Esophagus (tissue), 2 donors: ENCODE results near the gene LRRC8C. TPM values are rescaled to one million over a fixed set of nuclear protein-coding genes. Genes with fewer than 3 reads are reported as not detected.

Experiments used
- H3K27ac ChIP-seq, 2 donors: one replicate each; pipeline ENCODE4 v1.5.1; 2013; ENCODE audit warnings: low read depth in 2 of 2, mild to moderate bottlenecking in 2 of 2, inconsistent platforms in 1 of 2, low read length in 1 of 2, moderate library complexity in 1 of 2
- H3K27me3 ChIP-seq, 2 donors: one replicate each; pipeline ENCODE4 v1.6.1; 2013; ENCODE audit warnings: low read length in 2 of 2, control low read depth in 1 of 2, mild to moderate bottlenecking in 1 of 2; ENCODE audit not compliant: insufficient read depth in 2 of 2, control insufficient read depth in 1 of 2
- H3K36me3 ChIP-seq, 2 donors: one replicate each; pipeline ENCODE4 v1.6.1; 2013; ENCODE audit warnings: low read length in 1 of 2; ENCODE audit not compliant: control insufficient read depth in 2 of 2, insufficient read depth in 2 of 2
- H3K4me1 ChIP-seq, 2 donors: one replicate each; pipeline ENCODE4 v1.6.1; 2013; ENCODE audit warnings: low read length in 1 of 2; ENCODE audit not compliant: control insufficient read depth in 2 of 2, insufficient read depth in 2 of 2
- H3K4me3 ChIP-seq, 2 donors: one replicate each; pipeline ENCODE4 v1.5.1; 2013; ENCODE audit warnings: low read length in 2 of 2, mild to moderate bottlenecking in 2 of 2, low read depth in 1 of 2, moderate library complexity in 1 of 2
- H3K9me3 ChIP-seq, 2 donors: one replicate each; pipeline ENCODE4 v1.6.1; 2013; ENCODE audit warnings: mild to moderate bottlenecking in 2 of 2, low read depth in 1 of 2, low read length in 1 of 2, moderate library complexity in 1 of 2; ENCODE audit not compliant: control insufficient read depth in 2 of 2, insufficient read depth in 1 of 2
- WGBS, 2 donors: extraction: QIAGEN DNeasy Blood & Tissue Kit; methylation state at CpG; one replicate each; pipeline ENCODE4 v1.1.7; 2013; 5-methylcytosine and 5-hydroxymethylcytosine counted together
- polyA plus RNA-seq, 2 donors: library from polyadenylated mRNA; stranded (reverse); fragments of 200-250 nt; gene quantifications; one replicate each; pipeline ENCODE4 v1.2.3, GENCODE V29; 2013
- donor health status: healthy with polysubstance abuse.
- donor health status: Bipolar disorder and iron deficiency.

Gene LRRC8C
- polyA plus RNA-seq, 2 donors, result 0.69 to 0.80 TPM

DNA sequence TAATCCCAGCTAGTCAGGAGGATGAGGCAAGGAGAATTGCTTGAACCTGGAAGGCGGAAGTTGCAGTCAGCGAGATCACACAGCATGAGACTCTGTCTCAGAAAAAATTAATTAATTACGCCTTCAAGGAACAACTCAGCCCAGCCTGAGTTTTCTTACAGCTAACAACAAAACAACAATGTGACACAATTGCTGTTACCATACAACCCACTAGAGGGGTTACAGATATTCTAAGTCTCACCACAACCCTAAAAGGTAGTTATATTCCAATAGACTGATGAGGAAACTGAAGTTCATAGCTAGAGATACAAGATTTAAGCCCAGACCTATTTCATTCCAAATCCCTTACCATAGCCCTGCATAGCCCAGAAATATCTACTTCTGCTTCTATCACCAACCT is 2.9 kb upstream of the LRRC8C start:
- Histone ChIP-seq H3K4me3 (no peak overlapping the region), H3K4me1 (peaks cover 0 to 6% of the 10 kb centered on the region in 2 donors), H3K36me3 (no peaks in the 10 kb centered on the region), H3K27ac (no peak overlapping the region), H3K9me3 (no peaks in the 10 kb centered on the region), H3K27me3 (peaks cover 0 to 3% of the 10 kb centered on the region in 2 donors)
- 96 to 98% methylated on average over 3 of the region's 3 CpGs for WGBS, 2 donors

DNA sequence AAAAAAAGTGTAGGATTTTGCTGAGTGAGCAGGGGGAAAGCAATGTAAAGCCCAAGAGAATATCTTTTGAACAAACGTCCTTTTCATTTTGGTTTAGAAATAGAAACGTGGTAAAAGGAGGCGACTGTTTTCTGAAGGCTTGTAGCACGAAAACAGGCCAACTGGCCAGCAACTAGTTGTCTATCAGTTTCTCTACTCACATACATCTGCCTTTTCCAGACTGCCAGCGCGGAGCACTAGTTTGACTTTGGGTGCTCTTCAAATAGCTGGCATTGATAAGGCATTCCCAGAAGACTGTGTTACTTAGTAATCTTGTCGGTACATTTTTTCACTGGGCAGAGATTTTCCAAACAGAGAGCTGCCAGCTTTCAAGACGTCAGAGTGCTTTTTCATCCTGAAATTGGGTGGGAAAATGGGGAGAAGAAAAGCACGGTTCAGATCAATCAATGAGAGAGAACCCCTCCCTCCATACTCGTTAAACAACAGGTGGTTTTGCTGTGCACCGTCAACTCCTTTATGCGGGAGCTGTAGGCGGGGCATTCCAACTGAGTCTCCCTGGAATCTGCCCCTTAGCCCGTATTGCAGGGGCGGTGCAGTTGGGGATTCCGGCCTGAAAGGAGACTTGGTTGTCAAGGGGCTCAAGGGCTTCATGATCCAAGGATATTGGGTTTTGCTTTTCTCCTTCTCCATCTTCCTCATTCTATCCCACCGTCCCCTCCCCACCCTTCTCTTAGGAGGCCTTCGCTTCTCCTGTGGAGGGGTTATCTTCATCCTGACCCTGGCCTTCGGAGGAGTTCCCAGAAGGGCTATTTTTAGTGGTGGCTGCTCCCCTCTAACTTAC is 884 bp upstream of the LRRC8C start:
- Histone ChIP-seq H3K27ac (peak overlapping the region; percentile 60 to 81), H3K9me3 (no peaks in the 10 kb centered on the region), H3K27me3 (peaks cover 0 to 3% of the 10 kb centered on the region in 2 donors), H3K4me3 (peak overlapping the region; percentile 70 to 74), H3K4me1 (peaks cover 0 to 6% of the 10 kb centered on the region in 2 donors), H3K36me3 (no peaks in the 10 kb centered on the region)
- WGBS, 2 donors, result 29 to 31% methylated on average over 19 of the region's 19 CpGs

DNA sequence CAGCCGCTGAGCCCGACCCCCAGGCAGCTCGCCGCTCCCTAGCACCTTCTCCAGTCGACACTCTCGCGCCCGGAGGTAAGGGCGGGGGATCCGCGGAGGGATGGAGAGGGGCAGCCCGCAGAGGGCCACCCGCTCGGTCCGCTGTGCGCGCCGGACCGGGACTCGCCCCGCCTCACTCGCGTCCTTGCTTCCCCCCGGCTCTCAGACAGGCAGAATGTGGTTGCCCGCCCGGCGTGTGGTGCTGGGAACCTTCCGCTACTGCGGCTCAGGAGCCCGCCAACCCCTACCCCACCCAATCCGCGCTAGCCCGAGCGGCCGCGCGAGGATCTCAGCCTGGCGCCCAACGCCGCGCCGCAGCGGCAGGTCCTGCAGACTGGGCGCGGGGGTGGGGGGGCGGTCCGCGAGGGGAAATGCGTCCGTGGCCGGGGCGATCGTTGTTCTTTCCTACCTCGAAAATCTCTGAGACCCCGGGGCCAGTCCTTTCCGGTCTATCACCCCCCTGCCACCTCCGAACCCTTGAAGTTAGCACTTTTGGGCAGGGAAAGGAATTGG is 404 bp downstream of the LRRC8C start:
- WGBS, 2 donors, result 0 to 1% methylated on average over 54 to 57 of the region's 57 CpGs
- peak overlapping the region; percentile 70 to 74 for H3K4me3 ChIP-seq
- H3K4me1 ChIP-seq, result peaks cover 0 to 6% of the 10 kb centered on the region in 2 donors
- H3K27me3 ChIP-seq, result peaks cover 0 to 3% of the 10 kb centered on the region in 2 donors
- peak overlapping the region; percentile 60 to 81 for H3K27ac ChIP-seq
- H3K9me3 ChIP-seq, result no peaks in the 10 kb centered on the region
- H3K36me3 ChIP-seq, result no peaks in the 10 kb centered on the region

DNA sequence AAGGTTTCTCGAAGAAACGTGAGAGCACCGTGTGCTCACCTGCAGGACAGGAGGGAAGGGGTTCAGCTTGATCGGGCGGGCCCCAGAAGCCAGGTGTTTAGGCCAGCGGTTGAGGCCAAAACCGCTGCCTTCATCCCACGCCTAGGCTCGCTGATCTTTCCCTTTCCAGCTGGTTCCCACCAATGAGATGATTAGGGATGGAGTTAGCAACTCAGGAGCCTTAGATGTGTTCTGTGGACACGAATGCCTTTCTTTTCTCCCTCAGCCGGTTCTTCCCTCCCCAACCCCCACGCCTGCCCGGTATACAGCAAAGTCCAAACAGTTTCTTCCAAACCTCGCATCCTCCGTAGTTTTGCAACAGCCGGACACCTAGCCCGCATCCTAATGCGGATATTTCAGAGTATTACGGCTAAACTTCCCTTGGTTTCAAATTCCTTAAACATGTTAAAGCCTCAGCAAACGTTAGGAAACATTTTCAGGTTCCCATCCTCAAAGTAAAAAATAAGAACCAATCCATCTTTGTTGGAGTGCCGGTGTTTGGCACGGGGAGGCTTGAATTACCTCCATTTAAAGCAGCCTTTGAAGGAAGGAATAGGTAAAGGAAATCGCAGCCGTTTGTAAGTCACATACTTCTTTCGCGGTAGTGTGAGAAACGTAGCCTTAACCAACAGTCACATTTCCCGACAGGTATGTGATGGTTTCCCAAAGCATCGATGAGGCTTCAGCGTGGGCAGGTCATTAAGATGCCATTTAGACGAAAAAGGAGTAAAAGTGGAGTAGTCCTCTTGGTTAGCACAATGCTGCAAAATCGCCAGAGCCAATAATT is 1.1 kb downstream of the LRRC8C start:
- Histone ChIP-seq H3K27ac (peak overlapping the region; percentile 60 to 81), H3K4me1 (peaks cover 0 to 6% of the 10 kb centered on the region in 2 donors), H3K27me3 (peaks cover 0 to 3% of the 10 kb centered on the region in 2 donors), H3K9me3 (no peaks in the 10 kb centered on the region), H3K36me3 (no peaks in the 10 kb centered on the region), H3K4me3 (peak overlapping the region; percentile 70 to 74)
- 12 to 13% methylated on average over 32 of the region's 32 CpGs for WGBS, 2 donors

DNA sequence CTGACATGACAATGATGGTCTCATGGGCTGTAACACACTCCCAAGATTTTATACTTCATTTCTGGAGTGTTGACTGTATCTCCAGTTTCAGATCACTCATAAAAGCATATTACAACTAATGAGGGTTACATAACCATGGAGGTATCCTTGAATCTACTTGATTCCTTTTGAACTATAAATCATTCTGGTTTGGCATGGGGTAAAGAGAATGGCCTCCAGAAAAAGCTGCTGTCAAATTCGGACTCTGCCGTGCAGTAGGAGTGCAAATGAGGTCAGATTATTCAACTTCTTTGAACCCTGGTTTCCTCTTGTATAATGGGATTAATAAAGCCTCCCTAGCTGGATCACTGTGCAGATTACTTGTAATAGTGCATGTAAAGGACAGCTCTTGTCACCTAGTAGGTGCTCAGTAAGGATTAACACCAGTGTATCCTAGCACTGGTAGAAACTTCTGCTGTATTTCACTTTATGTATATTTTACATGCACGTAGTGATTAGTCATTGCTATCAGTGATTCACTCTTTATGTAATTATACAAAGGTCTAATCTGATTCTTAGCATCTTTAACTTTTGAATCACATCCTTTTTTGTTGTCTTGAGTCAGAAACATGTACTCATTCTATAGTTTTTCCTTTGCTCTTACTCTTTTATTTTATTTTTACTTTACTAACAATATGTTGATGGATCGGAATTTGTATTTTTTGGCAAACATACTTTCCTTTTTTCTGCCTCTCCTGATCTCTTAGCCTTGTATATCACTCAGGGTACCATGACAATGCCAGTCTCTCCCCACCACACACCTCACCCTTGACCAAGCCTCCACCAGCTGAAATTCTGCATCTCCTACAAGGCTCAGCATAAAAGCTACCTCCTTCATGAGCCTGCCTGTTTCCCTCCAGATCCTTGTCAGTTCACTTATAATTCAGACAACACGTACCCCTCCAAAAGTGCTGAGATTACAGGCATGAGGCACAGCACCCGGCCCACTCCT is 3.2 kb downstream of the LRRC8C start:
- Histone ChIP-seq H3K4me3 (no peak overlapping the region), H3K36me3 (no peaks in the 10 kb centered on the region), H3K4me1 (peaks cover 0 to 6% of the 10 kb centered on the region in 2 donors), H3K27me3 (peaks cover 0 to under 1% of the 10 kb centered on the region in 2 donors), H3K9me3 (no peaks in the 10 kb centered on the region), H3K27ac (no peak overlapping the region)
- 55 to 63% methylated on average over 6 of the region's 6 CpGs for WGBS, 2 donors

DNA sequence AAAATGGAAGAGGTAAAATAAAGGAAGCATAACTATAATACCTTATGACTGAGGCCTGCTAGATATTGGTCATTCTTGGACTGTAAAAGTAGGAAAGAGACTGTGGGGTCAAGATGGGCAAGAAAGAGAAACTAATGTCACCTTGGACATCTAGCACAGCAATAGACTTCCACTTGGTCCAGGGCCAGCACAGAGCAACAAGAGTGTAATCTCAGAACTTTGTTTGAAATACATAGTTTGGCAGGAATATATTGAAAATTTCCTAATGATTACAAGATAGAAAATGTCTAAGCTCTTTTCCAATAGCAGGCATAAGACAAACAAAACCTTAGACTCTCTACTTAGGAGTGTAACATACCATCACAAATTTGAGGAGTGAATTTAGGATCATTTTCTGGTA is 4.6 kb downstream of the LRRC8C start:
- no peaks in the 10 kb centered on the region for H3K36me3 ChIP-seq
- H3K9me3 ChIP-seq, result no peaks in the 10 kb centered on the region
- H3K27me3 ChIP-seq, result no peaks in the 10 kb centered on the region

DNA sequence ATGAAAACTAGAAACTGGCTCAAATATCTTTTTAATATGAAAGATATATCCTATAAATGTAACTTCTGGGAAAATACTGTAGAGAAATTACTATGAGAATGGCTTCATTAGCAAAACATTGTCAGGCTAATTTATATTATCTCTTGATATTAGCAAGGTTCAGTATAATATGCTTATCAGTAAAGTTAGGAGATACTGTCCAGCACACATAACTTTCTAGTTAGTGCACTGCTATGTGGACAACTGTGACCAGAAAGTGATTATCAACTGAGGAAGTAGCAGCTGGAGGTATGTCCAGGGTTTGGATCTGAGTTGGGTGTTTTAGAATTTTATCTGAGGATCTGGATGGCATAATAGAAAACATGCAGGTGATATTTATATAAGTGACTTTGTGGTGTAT is 7.5 kb downstream of the LRRC8C start:
- Histone ChIP-seq H3K27ac (no peak overlapping the region), H3K9me3 (no peaks in the 10 kb centered on the region), H3K4me1 (no peaks in the 10 kb centered on the region), H3K27me3 (no peaks in the 10 kb centered on the region), H3K36me3 (no peaks in the 10 kb centered on the region), H3K4me3 (no peak overlapping the region)

More for the DNA sequence above, 4.6 kb downstream of the LRRC8C start:
- peaks cover 0 to 6% of the 10 kb centered on the region in 2 donors for H3K4me1 ChIP-seq
- no peak overlapping the region for H3K27ac ChIP-seq
- no peak overlapping the region for H3K4me3 ChIP-seq

DNA sequence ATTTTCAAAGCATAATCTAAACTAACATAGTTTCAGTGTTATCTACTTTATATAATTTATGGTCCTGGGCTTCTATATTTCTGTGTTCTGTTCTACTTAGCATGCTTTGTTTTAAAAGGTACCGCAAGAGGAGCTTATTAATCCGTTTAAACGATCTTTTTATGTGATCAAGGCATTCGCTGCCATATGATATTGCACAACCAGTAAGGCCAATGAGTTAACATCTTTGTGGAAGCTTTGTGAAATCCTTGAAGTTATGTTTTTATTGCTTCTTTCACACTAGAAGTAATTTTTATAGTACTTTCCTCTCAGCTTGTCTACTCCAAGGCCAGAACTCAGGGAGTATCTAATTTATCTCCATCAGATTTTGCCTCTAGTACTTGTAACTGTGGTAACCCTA is 8.9 kb downstream of the LRRC8C start:
- Histone ChIP-seq H3K27ac (no peak overlapping the region), H3K4me3 (no peak overlapping the region), H3K4me1 (no peaks in the 10 kb centered on the region), H3K27me3 (no peaks in the 10 kb centered on the region), H3K36me3 (no peaks in the 10 kb centered on the region), H3K9me3 (no peaks in the 10 kb centered on the region)
- WGBS, 2 donors, result 84 to 92% methylated on average over 4 of the region's 4 CpGs

DNA sequence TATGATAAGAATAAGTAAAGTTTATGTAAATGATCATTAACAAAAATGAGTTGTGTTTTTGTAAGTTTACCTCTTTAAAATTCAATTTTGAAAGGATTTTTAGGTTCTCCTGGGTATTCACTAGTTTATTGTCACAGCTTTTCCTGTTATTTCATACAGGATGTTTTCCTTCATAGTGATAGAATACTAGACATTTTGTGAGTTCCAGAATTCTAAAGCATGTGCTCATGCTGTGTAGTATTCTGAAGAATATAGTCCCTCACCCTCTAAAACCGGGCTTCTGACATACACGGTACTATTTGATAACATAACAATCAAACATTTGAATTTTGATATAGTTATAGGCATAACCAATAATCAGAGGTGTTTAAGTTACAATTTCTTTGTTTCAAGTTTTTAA is 10.7 kb downstream of the LRRC8C start:
- WGBS, 2 donors, result 83 to 84% methylated on average over 2 of the region's 2 CpGs
- H3K27me3 ChIP-seq, result no peaks in the 10 kb centered on the region
- H3K27ac ChIP-seq, result no peak overlapping the region
- no peaks in the 10 kb centered on the region for H3K9me3 ChIP-seq
- no peaks in the 10 kb centered on the region for H3K36me3 ChIP-seq
- H3K4me3 ChIP-seq, result no peak overlapping the region
- H3K4me1 ChIP-seq, result no peaks in the 10 kb centered on the region
